GM12872 (cell line): Measurements from ENCODE around the gene TGM3.

Experiments
- CTCF ChIP-seq: IDR thresholded peaks from 3 replicates; pipeline ENCODE4 v1.5.1; 2011; ENCODE audit warnings: low read depth, mild to moderate bottlenecking, low read length, moderate library complexity; ENCODE audit not compliant: insufficient read depth

The TGM3 gene

GRCh38 chr20:2337142-2337541 is 41.3 kb downstream of the TGM3 start:
- TF ChIP-seq CTCF, result no peak

- TF ChIP-seq CTCF, result no peak
Observed at GRCh38 chr20:2338411-2339066, 42.7 kb downstream of the TGM3 start.

DNA sequence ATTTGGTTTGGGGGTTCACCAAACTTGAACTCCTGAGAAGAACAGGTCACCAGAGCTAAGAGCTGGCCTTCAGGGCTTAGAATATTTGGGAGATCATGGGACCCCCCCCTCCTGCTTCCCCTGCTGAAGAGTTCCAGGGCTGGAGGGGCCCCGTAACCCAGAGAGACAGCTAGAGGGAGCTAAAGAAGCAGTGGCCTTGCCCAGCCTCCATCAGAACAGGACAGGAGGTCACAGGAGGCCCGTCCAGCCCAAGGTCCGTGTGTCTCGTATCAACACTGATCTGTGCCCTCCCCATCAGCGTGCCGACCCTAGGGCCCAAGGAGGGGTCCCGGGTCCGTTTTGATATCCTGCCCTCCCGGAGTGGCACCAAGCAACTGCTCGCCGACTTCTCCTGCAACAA is 44.3 kb downstream of the TGM3 start:
- no peak for TF ChIP-seq CTCF

GRCh38 chr20:2340823-2341222 is 45.0 kb downstream of the TGM3 start:
- no peak for TF ChIP-seq CTCF

GRCh38 chr20:2341336-2341735 is 45.5 kb downstream of the TGM3 start:
- TF ChIP-seq CTCF, result no peak

DNA sequence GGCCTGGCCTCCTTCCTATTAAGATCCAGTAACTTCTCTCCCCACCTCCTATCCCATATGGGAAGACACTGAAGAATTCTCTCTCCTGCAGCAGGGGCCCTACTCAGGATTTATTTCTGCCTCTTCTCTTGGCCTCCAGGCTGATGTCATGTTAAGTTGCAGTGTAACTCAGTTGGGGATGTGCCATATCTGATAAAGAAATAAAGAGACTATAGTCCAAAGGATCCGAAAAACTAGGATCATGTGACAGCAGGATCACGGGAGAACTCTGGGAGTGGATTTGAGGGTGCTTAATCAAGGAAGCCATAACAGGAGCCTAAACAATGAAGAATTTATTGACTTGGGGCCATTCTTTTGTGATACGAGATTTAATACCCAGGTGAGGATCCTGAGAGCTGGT is 46.4 kb downstream of the TGM3 start:
- TF ChIP-seq CTCF, result no peak

DNA sequence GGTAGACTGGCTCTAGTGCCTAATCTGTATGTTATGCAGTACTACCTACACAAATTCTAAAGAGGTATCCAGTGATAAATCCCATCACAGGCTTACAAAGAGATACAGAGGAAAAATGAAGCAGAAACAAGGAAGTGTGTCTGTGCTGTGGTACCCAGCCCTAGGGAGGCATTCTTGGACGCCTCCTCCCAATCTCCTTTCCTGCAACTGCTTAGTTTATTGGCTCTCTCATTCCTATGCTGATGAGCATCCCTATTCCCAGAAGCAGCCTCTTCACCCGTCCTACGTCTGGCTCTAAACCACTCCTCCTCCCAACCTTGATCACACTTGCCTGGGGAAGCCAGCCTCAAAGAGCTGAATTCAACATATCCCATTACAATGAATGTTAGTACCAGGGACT is 50.4 kb downstream of the TGM3 start:
- no peak for TF ChIP-seq CTCF

DNA sequence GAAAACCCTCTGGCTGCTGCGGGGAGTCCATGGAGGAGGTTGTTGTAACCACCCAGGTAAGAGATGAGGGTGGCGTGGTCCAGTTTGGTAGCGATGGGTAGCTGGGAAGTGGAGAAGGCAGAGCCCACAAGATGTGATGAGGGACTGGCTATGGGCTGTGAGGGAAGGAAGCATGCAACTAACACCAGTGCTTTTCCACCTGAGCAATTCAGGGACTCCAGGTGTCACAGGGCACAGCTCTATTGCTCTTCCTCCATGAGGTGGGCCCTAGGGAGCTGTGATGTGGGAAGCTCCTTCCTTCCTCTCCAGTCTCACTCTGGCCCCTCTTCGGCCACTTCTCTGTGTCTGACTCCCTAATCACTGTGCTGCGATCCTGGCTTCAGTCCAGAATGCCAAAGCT is 52.5 kb downstream of the TGM3 start:
- no peak for TF ChIP-seq CTCF
